SK-N-MC (cell line): ENCODE measurements around the gene GAGE10.
"Not testable (repeated sequence)": the region's sequence is repeated elsewhere in the genome, so short reads cannot be mapped to it uniquely, and the experiment has no call there.

ENCODE experiments used
- EZH2 ChIP-seq: fragments of 200-600 bp; sonication (generic); IDR thresholded peaks from one replicate; pipeline ENCODE4 v1.6.1; 2017; ENCODE audit warnings: antibody characterized with exemption
- POLR2AphosphoS5 ChIP-seq: IDR thresholded peaks from 2 replicates; pipeline ENCODE4 v1.6.1; 2012; ENCODE audit warnings: mild to moderate bottlenecking, low read depth, low read length, borderline replicate concordance

DNA sequence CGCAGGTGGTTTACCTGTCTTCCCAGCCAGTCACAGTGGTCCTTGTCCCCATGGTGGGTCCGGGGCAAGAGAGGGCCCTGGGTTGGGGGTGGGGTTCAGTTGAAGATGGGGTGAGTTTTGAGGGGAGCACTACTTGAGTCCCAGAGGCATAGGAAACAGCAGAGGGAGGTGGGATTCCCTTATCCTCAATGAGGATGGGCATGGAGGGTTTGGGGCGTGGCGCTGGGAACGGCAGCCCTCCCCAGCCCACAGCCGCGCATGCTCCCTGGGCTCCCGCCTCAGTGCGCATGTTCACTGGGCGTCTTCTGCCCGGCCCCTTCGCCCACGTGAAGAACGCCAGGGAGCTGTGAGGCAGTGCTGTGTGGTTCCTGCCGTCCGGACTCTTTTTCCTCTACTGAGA, 18.3 kb downstream of the GAGE10 start, which contains the start of gene GAGE12J:
- not testable (repeated sequence) for TF ChIP-seq EZH2, POLR2AphosphoS5
